Measurements from ENCODE around the gene COL9A1. TPM values are rescaled to one million over a fixed set of nuclear protein-coding genes. Genes with fewer than 3 reads are reported as not detected.

Gene COL9A1
- polyA plus RNA-seq, 1 of the 3 experiments (the other 2 are of a cell fraction): 0.05 TPM

- TF ChIP-seq PBX3 (IDR thresholded peaks at IDR 0.05) (no peak), FOXM1 (IDR thresholded peaks at IDR 0.05; ENCODE audit: low read depth) (no peak), SIN3A (IDR thresholded peaks at IDR 0.05; ENCODE audit: borderline replicate concordance, low read depth, low read length) (no peak), GATA2 (CRISPR knock-in tag; IDR thresholded peaks at IDR 0.05) (no peak), JUND (IDR thresholded peaks at IDR 0.05) (no peak), FOXJ3 (CRISPR knock-in tag; IDR thresholded peaks at IDR 0.05) (no peak), NFIC (IDR thresholded peaks at IDR 0.05; ENCODE audit: borderline replicate concordance) (no peak)
Observed at GRCh38 chr6:70215460-70216108, 87.3 kb downstream of the COL9A1 start (continued).

GRCh38 chr6:70210462-70210861 lies 92.4 kb downstream of the COL9A1 start:
- POLR2A ChIA-PET: no interaction called here
- no peak overlapping the region for H3K9ac ChIP-seq
- no peak for TF ChIP-seq REST (IDR thresholded peaks at IDR 0.05; ENCODE audit: low read depth, low read length)
- no peak for TF ChIP-seq NFIC (IDR thresholded peaks at IDR 0.05; ENCODE audit: borderline replicate concordance)
- TF ChIP-seq IRF3 (IDR thresholded peaks at IDR 0.05; ENCODE audit: low read depth, low read length): no peak
- TF ChIP-seq CTCF (IDR thresholded peaks at IDR 0.05): peak; percentile 38
- TF ChIP-seq RXRA (IDR thresholded peaks at IDR 0.05; ENCODE audit: borderline replicate concordance, low read depth): no peak
- peak; percentile 28 for TF ChIP-seq RAD21 (IDR thresholded peaks at IDR 0.05; ENCODE audit: low read length)
- TF ChIP-seq PBX3 (IDR thresholded peaks at IDR 0.05): no peak
- H3F3A ChIP-seq (replicated peaks; ENCODE audit: insufficient read depth): no peaks in the 10 kb centered on the region
- H3K36me3 ChIP-seq (replicated peaks in 1 of 2; ENCODE audit: control insufficient read depth in 1 of 2, insufficient read depth in 2 of 2, low read length in 1 of 2): no peaks in the 10 kb centered on the region
- no peaks in the 10 kb centered on the region for H3K27me3 ChIP-seq (ENCODE audit: insufficient read depth)
- H3K9me2 ChIP-seq: no peaks in the 10 kb centered on the region
- DNase-seq: peak; percentile 17
- CTCF ChIA-PET: interaction anchor here (2.5 kb wide), 1 partner anchor 11 kb away, joined by 22 read pairs; no protein-coding TSS in a partner anchor
- H2AFZ ChIP-seq (ENCODE audit: low read depth): no peak overlapping the region
- 54% methylated on average over 2 of the region's 2 CpGs for WGBS (ENCODE audit: low lambda C conversion rate)
- H3K9me3 ChIP-seq: no peaks in the 10 kb centered on the region
- H3K27ac ChIP-seq (ENCODE audit: low read depth in 2 of 2, low read length in 1 of 2): no peak overlapping the region
- H3K79me2 ChIP-seq (ENCODE audit: insufficient read depth): no peaks in the 10 kb centered on the region
- no peaks in the 10 kb centered on the region for H4K20me1 ChIP-seq (ENCODE audit: insufficient read depth)
- no peaks in the 10 kb centered on the region for H3K4me1 ChIP-seq (ENCODE audit: control insufficient read depth in 1 of 2, insufficient read depth in 2 of 2, low read depth in 1 of 2, low read length in 1 of 2)
- no peak overlapping the region for H3K4me2 ChIP-seq
- no peak overlapping the region for H3K4me3 ChIP-seq (ENCODE audit: low read depth in 2 of 2, low read length in 1 of 2)
